ENCODE data around the gene MAP10. TPM values are rescaled to one million over a fixed set of nuclear protein-coding genes. Genes with fewer than 3 reads are reported as not detected.
A peak's percentile ranks its signal among the peaks of the same experiment; 100 is the strongest.
"Not testable (repeated sequence)": the region's sequence is repeated elsewhere in the genome, so short reads cannot be mapped to it uniquely, and the experiment has no call there.

The MAP10 gene
- total and polyA plus RNA-seq, 2 experiments from 2014 or later = 2.9 to 3.3 TPM

- Histone ChIP-seq H3K4me1 (ENCODE audit: insufficient read depth) (no peaks in the 10 kb centered on the region), H3K4me2 (no peak overlapping the region), H3K27ac (ENCODE audit: low read depth) (no peak overlapping the region), H3K79me2 (replicated peaks; ENCODE audit: insufficient read depth) (no peaks in the 10 kb centered on the region), H3F3A (replicated peaks; ENCODE audit: low read depth) (no peaks in the 10 kb centered on the region), H3K27me3 (ENCODE audit: insufficient read depth) (no peaks in the 10 kb centered on the region), H3K9me2 (ENCODE audit: insufficient read depth) (no peaks in the 10 kb centered on the region), H4K20me1 (replicated peaks; ENCODE audit: insufficient read depth) (no peaks in the 10 kb centered on the region), H3K4me3 (no peak overlapping the region), H3K36me3 (ENCODE audit: insufficient read depth) (no peaks in the 10 kb centered on the region), H2AFZ (peak overlapping the region; percentile 72; the same call in 1 of the 2 replicates)
- DNase-seq (ENCODE audit: low spot score) (no peak), ATAC-seq (no peak)
- Mint-ChIP-seq H3K4me1 (no peaks in the 10 kb centered on the region; the same call in 2 of the 3 replicates), H3K9me3 (no peaks in the 10 kb centered on the region), H3K27me3 (ENCODE audit: insufficient read depth, low read depth, poor library complexity) (peaks cover 4% of the 10 kb centered on the region), H3K4me3 (no peak overlapping the region), H3K36me3 (ENCODE audit: low read depth) (no peaks in the 10 kb centered on the region), H3K27ac (no peak overlapping the region)
- no peak for TF ChIP-seq NANOG (IDR thresholded peaks at IDR 0.05; ENCODE audit: borderline replicate concordance)
- TF ChIP-seq STAT1 (IDR thresholded peaks at IDR 0.05; ENCODE audit: unreplicated experiment) = no peak
- no peak for TF ChIP-seq ZNF462 (CRISPR knock-in tag; IDR thresholded peaks at IDR 0.05)
- TF ChIP-seq JUNB (IDR thresholded peaks at IDR 0.05; ENCODE audit: unreplicated experiment) = no peak
- no peak for TF ChIP-seq EZH2 (IDR thresholded peaks at IDR 0.05; ENCODE audit: low read depth, unreplicated experiment)
- TF ChIP-seq REST (IDR thresholded peaks at IDR 0.05; ENCODE audit: unreplicated experiment) = no peak
- no peak for TF ChIP-seq EZH2phosphoT487 (IDR thresholded peaks at IDR 0.05; ENCODE audit: unreplicated experiment)
- no peak for TF ChIP-seq CREB1 (CRISPR knock-in tag; IDR thresholded peaks at IDR 0.05; ENCODE audit: low read depth)
- no peak for TF ChIP-seq CTCF (conservative IDR thresholded peaks at IDR 0.05; ENCODE audit: low read depth in 2 of 2)
- TF ChIP-seq ZNF114 (CRISPR knock-in tag; IDR thresholded peaks at IDR 0.05) = no peak
Measured at GRCh38 chr1:232784794-232785193, 20.4 kb upstream of the MAP10 start.

- H3K4me1 Mint-ChIP-seq; H3K4me2 ChIP-seq; H3F3A ChIP-seq (replicated peaks; ENCODE audit: low read depth); H3K27me3 Mint-ChIP-seq (ENCODE audit: insufficient read depth, low read depth, poor library complexity); H3K9me3 Mint-ChIP-seq; H3K9me2 ChIP-seq (ENCODE audit: insufficient read depth); H3K4me1 ChIP-seq (ENCODE audit: insufficient read depth); ATAC-seq; DNase-seq (ENCODE audit: low spot score); H3K4me3 ChIP-seq; H3K4me3 Mint-ChIP-seq; H3K79me2 ChIP-seq (replicated peaks; ENCODE audit: insufficient read depth); H2AFZ ChIP-seq; H4K20me1 ChIP-seq (replicated peaks; ENCODE audit: insufficient read depth); H3K27me3 ChIP-seq (ENCODE audit: insufficient read depth); H3K27ac ChIP-seq (ENCODE audit: low read depth); H3K27ac Mint-ChIP-seq; H3K36me3 ChIP-seq (ENCODE audit: insufficient read depth); H3K36me3 Mint-ChIP-seq (ENCODE audit: low read depth): not testable (repeated sequence)
Measured at GRCh38 chr1:232785630-232786029, 19.6 kb upstream of the MAP10 start.

Measured in GM23338 (cell line).